Measurements from ENCODE around the gene NCSTN.

NCSTN gene

DNA sequence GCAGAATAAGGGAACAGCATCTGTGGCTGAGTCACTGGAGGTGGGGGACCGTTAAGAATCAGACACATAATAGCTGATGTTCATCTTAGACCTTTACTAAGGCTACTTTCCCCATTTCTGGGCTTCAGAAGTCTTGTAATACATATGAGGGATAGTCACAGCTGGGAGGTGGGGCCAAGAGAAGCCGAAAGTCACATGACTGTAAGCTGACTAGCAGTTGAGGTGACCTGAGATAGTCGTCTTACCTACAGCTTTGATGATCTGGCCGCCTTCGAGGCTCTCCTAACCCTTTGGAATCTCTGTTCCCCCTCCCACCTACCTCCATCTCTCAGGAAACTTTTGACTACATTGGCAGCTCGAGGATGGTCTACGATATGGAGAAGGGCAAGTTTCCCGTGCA lies 9.4 kb downstream of the NCSTN start:
- DNase-seq (ENCODE audit: low spot score) = no peak

DNA sequence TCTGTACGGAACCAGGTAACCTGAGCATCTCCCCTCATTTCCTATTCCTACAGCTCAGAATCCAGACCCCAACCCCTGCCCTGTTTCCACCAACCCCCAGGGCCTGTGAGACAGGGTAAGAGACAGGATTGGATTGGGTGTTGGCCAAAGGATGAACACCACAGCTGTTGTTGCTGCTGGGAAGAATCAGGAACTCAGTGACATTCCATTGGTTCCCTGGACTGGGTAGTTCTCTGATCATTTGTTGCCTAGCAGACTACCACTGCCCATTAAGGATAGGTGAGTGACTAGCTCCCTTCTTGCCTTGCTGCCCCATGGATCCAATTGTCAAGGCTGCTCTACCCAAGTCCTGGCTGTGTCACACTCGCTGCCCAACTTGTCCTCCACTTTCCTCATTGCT lies 10.0 kb downstream of the NCSTN start:
- peak; percentile 25 for DNase-seq (ENCODE audit: low spot score)

DNA sequence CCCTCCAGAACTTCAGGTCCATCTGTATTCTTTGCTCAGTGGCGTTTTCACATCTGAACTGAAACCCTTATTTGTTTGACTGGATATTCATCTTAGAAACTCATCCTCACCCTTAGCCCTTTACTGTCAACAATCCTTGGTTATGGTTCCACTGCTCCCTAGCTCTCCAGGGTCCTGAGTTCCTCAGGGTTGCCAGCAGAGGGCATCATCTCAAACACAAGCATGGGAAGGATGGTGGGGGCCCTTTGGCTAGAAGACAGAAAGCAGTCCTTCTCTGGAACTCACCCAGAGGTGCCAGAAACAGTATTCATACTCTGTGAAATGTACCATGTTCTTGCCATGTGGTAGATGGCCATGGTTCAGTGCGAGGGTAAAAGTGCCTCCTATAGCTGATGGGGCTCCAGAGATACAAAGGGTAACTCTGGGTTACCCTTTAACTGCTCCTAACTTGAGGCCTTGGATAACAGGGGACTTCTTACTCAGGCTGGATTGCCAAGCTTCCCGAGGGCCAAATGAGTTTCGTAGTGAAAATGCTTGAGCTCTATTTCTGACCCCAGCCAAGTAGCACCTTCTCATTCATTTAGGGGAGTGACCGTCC lies 11.3 kb downstream of the NCSTN start:
- DNase-seq (ENCODE audit: low spot score) = peak; percentile 40

DNA sequence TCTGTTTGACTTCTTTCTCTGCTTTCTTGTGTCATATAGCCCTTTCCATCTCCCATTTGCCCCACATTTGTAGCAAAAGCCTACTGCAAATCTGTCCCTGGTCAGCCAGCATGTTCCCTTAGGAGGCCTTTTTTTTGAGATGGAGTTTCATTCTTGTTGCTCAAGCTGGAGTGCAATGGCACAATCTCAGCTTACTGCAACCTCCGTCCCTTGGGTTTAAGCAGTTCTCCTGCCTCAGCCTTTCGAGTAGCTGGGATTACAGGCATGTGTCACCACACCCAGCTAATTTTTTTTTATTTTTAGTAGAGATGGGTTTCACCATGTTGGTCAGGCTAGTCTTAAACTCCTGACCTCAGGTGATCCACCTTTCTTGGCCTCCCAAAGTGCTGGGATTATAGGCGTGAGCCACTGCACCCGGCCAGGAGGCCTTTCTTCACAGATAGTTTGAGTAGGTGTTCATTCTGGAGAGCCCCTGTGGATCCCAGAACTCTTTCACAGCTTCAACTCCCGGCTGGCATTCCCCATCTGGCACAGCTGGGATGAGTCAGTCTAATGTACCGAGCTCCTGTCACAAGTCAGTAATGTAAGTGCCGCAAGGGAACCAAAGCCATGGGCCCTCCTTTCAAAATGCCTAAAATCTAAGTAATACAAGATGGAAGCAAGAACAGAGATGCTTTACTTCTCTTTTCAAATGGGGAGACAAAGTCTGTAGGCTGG lies 14.3 kb downstream of the NCSTN start:
- DNase-seq (ENCODE audit: low spot score) = peak; percentile 69

DNA sequence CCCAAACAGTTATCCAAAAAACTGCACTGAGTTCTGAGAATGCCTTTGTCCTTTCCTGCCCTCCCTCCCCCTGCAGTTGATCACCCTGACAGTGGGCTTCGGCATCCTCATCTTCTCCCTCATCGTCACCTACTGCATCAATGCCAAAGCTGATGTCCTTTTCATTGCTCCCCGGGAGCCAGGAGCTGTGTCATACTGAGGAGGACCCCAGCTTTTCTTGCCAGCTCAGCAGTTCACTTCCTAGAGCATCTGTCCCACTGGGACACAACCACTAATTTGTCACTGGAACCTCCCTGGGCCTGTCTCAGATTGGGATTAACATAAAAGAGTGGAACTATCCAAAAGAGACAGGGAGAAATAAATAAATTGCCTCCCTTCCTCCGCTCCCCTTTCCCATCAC lies 14.9 kb downstream of the NCSTN start:
- no peak for DNase-seq (ENCODE audit: low spot score)

DNA sequence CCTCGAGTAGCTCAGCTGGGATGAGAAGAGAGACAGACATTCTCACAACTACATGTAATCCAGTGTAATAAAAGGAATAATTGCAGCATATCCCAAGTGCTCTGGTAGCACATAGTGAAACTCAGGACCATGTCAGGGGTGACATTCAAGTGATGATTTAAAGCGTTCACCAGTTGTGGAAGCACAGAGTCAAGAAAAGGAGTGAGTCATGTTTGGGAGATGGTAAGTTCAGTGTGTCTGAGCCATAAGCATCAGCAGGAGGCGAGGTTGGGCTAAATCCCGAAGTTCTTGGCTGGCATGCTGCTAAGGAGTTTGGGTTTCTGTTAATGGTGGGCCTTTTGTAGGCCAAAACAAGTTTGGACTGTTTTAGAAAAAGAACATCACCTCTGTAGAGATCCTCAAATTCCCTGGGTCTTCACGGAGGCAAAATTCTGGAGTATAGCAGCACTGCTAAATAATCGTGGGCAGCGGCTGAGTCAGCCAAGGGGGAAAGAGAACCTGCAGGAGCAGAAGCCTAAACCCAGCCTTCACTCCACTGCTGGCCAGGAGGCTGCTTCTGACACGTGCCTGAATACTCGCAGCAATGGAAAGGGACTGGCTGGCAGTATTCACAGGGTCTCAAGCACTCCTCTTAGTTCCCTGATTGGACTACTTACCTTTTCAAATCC lies 16.5 kb downstream of the NCSTN start:
- no peak for DNase-seq (ENCODE audit: low spot score)

DNA sequence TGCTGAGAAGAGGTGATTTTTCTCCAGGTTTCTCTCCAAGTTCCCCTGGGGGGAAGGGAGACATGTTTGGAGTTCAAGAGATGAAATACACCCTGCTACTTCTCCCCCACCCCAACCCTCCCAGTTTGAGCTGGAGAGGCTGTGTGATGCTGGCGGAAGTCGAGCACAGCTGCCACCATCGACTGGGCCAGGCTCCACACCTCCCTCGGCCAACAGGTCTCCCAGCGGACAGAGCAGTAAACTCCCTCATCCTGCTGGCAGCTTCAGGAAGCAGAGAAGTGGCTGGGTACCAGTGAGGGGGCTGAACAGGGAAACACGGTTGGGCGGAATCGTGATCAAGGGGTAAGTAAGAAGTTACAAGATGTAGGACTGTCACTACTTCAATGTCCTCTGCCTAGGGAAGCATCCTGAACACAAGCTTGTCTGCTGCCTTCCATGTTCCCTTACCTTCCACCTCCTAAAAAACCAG lies 17.1 kb downstream of the NCSTN start:
- no peak for DNase-seq (ENCODE audit: low spot score)

DNA sequence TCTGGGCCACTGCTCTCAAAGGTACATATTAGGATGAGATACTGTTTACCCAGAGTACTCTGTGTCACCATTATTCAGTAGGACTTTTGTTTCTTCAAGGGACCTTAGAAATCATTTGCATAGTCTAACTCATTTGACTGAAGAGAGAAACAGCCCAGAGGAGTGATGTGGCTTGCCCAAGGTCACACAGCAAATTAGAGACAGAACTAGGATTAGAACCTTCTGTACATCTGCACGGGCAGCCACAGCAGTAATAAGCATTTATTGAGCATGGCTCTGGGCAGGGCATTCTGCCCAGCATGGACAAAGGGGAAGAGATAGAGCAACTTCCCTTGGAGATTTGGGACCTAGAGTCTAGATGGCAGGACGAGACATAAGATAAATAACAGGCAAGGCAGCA lies 18.0 kb downstream of the NCSTN start:
- DNase-seq (ENCODE audit: low spot score) = no peak

DNA sequence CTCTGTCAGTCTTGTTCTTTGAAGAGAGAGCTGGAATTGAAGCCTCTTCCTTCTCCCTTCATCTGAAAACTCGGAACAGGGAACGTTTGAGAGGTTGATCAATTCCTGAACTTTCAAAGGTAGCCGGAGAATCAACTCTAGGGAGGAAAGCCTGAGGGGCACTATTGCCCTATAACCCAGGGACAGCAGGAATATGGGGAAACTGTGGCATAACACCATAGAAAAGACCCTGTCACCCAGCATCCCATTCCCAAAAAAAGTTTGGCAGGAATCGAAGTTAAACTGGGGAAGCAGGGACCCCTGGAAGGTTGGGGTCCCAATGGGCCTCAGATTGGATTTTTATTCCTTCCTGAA lies 18.6 kb downstream of the NCSTN start:
- no peak for DNase-seq (ENCODE audit: low spot score)

DNA sequence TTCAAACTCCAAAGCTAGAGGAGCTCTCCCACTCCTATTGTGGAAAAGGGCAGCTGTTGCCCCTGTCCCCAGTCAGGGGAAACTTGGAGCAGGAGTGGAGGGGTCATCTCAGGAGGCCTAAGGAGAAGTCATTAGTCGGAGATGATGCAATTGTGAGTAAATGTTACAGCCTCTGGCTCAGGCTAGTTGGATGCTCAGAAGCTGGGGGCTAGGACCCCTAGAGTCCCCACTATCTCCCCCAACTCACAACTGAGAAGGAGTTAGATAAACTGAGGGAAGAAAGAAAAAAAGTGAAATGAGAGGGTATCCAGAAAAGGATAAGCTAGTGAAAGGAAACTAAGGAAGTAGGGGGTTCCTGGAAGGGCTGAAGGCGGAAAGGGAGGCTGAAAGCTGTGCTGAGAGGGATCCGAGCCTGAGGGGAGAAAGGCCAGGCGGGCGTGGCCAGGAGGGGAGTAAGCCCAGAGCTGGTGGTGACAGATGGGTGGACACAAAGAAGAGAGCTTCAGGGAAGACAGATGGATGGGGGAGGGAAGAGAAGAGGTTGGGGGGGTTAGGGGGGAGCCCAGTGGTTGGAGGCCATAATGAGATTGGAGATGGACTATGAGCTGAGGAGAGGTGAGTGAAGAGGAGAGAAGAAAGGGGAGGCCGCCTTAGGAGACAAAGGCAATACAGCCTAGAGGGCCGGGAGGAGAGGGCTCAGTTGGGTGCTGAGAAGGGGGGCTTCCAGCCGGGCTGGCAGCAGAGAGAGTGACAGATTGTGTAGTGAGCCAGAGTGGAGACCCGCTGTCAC lies 19.2 kb downstream of the NCSTN start:
- no peak for DNase-seq (ENCODE audit: low spot score)

DNA sequence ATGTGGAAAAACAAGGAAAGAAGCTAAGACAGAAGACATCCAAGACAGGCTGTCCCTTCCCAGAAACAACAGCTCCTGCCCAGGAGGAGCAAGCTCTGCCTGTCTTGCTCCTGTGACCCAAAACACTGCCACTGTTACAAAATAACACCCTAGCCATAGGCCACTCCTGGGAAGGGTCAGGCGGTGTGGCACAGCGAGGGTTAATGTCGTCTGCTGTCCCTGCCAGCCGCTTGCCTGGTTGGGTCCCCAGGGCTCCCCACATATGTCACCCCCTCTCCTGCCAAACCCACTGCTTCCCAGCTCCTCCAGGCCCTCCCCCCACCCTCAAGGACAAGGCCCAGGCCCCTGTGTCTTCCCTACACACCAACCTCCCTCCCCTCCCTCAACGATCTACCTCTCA lies 19.8 kb downstream of the NCSTN start:
- no peak for DNase-seq (ENCODE audit: low spot score)

DNA sequence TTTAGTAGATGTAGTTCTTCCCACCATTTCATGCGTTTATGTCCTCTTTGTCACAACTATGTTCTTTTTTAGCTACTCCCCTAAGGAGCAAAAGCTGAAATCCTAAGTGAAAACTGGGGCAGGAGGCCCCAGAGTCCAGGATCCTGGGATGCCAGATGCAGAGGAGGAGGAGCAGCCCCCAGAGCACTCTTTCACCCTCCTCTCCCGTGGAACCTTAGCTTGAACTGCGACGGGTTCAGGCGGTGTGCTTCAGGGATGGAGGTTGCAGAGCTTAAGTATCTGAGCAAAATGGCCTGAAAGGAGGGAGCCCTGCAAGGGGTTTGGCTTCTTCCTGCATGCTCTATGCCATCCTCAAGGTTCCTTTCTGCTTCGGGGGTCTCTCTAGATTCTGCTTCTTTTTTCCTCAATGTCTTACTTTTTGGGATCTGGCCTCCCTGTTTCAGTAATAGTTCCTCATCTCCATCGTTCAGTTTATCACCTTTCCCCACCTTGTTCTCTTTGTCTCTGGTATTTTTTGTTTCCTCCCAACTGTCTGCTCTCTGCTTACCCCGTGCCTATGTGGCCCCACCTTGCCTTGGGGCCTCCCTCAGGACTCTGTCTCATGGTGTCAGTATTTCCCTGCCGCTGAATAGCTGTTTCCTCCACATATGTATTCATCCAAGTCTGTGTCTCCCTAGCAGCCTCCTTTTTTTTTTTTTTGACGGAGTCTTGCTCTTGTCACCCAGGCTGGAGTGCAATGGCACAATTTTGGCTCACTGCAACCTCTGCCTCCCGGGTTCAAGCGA lies 21.0 kb downstream of the NCSTN start:
- DNase-seq (ENCODE audit: low spot score) = no peak

DNA sequence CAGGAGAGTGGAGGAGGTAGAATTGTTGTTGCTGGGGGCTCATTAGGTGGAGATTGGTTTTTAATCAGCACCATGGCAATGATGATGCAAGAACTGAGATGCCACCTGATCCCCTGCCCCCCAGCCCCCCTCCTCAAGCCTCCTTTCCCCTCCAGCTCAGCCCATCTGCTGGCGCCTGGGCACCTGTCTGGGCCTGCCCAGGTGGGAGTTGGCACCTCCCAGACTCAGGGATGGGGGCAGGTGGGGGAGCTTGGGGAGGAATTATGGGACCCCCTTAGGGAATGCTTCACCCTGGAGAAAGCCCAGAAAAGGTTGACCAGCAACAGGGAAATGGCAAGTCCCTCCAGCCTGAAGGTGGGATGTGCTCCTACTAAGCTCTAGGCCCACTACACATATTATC lies 22.1 kb downstream of the NCSTN start:
- DNase-seq (ENCODE audit: low spot score) = no peak

DNA sequence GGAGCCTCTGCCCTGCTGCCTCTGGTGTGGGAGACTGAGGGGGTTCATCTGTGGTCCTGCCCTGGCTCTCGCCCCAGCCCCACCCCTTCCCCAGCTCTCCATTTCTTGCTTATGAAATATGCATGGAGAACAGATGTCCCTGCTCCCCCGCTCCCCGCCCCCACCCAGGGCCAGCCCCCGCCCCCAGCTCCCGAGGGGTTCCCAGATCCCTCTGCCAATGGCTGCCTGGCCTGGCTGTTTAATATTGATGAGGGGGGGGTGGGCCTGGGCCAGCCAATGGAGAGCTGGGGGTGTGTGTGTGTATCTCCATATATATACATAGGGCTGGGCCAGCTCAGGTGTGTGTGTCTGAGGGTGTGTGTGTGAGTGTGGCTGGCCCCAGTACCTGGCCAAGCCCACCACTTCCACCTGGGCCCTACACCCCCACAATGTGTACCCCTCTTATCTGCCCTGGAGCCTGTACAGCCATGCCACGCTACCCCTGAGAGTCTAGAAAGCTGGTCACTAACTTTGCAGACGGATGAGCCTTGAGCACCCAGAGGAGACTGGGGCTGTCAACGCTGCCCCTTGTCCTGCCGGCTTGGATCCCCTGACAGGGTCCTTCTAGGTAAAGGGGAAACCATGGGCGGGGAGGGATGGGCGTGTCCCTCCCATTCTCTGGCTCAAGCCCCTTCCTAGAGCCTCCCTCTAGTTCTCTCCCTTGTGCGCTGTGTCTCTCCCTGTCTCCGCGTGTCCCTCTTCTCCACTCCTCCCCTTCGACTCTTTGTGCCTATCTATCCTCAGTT lies 23.7 kb downstream of the NCSTN start, which contains the start of gene NHLH1:
Gene NHLH1, plus strand, starts transcription at position 341 of the 785 bp plus-strand sequence. CDS start 3,661 bp downstream, outside the sequence.
- DNase-seq (ENCODE audit: low spot score) = no peak

DNA sequence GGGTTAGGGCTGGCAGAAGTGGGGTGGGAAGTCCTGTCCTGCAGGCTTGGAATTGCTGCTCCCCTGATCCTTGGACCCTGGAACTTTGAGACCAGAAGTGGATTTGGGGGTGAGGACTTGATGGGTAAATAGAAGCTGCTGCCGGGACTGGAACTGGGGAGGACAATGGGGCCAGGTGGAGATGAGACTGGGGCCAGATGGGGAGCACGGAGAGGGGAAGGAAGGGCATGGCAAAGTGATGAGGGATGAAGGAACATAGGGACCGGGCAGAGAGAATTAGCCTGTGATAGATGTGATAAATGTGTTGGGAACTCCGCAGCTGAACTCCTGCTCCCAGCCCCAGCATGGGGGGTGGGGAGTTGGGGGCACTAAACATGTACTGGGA lies 24.3 kb downstream of the NCSTN start:
- no peak for DNase-seq (ENCODE audit: low spot score)

DNA sequence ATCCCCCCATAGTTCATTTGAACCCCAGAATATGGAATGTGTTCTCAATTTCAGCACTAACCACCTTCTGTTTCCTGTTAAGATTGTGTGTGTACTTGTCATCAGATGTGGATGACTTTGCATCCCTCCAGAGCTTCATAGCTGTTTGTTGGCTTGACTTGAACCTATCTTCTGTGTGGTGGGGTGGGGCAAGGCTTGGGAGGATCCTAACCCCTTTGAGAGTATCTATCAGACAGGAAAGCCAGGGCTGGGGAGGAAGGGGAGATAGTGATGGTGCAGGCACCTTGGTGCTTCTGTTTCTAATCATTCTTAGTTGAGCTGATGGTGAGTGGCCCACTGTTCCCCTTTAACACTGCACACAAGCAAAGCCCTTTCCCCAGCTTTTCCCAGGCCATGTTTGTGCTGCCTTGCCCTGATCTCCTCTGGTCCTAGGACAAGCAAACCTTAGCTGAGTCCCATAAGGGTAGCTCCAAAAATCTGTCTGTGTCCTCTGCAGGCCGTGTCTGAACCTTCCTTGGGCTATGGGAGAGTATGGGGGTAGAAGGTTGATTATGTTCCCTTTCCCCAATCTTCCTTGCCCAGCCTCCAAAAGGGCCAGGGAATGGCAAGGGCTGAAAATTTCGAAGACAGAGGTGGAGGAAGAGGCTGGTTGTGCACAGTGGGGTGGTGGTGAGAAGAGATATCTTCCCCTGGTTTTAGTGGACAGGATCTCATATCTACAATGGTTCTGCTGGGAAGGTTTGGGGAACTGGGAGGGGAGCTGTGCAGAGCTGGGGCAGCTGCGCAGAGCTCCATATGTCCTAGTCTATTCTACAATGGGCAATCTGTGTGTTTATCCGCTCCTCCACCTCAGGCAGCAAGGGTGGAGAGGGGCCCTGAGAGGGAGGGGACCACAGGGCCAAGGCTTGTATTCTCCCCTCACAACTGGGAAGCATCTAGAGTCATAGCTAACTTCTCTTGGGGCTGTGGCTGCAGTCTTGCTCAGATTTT lies 25.0 kb downstream of the NCSTN start:
- DNase-seq (ENCODE audit: low spot score) = no peak

DNA sequence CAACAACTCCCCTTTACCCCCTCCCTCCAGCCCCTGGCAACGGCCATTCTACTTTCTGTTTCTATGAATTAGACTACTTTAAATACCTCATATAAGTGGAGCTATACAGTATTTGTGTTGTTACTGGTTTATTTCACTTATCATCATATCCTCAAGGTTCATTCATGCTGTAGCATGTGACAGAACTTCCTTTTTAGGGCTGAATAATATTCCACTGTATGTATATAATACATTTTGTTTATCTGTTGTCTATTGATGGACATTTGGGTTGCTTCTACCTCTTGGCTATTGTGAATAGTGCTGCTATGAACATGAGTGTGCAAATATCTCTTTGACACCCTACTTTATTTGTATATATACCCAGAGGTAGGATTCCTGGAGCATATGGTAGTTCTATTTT lies 25.9 kb downstream of the NCSTN start:
- no peak for DNase-seq (ENCODE audit: low spot score)

DNA sequence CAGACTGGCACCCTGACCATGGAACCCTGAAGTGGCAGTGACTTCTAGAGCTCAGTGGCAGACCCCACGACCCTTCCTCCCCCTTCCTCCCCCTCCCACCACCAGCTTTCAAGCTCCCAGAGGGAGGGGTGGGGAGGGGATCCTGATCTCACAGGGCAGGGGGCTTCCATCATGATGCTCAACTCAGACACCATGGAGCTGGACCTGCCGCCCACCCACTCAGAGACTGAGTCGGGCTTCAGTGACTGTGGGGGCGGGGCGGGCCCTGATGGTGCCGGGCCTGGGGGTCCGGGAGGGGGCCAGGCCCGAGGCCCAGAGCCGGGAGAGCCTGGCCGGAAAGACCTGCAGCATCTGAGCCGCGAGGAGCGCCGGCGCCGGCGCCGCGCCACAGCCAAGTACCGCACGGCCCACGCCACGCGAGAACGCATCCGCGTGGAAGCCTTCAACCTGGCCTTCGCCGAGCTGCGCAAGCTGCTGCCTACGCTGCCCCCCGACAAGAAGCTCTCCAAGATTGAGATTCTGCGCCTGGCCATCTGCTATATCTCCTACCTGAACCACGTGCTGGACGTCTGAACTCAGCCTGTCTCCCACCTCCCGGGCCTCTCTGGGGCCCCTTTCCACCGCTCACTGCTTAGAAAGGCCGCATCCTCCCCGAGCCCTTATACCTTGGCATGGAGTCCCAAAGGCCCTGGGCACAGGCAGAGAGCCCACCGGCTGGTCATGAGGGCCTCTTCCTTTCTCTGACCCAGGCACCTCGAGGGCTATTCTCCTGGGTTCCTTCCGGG lies 27.6 kb downstream of the NCSTN start:
- DNase-seq (ENCODE audit: low spot score) = no peak

DNA sequence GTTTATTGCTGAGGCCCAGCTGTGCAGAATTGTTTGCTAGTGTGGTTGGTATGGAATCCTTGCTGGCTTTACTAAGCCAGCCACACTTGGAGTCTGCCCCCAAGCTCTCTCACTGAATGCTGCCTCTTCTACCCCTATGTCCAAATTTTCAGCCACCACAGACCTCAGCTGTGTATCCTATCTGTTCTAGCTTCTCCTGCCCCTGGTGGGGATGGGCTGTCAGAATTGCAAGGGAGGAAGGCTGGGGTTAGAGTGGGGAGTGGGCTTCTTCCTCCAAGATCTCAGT lies 28.1 kb downstream of the NCSTN start:
- no peak for DNase-seq (ENCODE audit: low spot score)

All from AG08395 (cell line).